Tibial nerve (tissue), 4 donors: ENCODE measurements around the gene NTM.

ENCODE experiments used
- EP300 ChIP-seq, 2 donors: sonication (generic); formaldehyde crosslinking; IDR thresholded peaks; one replicate each; pipeline ENCODE4 v1.6.1; 2017; ENCODE audit warnings: antibody characterized with exemption in 2 of 2, mild to moderate bottlenecking in 1 of 2
- POLR2A ChIP-seq, 2 donors: fragments of 450-650 bp; IDR thresholded peaks; one replicate each; pipeline ENCODE4 v1.6.1; 2017; ENCODE audit warnings: antibody characterized with exemption in 2 of 2, mild to moderate bottlenecking in 2 of 2, moderate library complexity in 2 of 2
- TF ChIP-seq, protein P1 (sequence below), 5 experiments: fragments of 200-600 bp in 3 of 5; fragments of 450-650 bp in 2 of 5; sonication (generic) in 3 of 5; IDR thresholded peaks; one replicate each; pipeline ENCODE4 v1.5.1; 2016 to 2019; ENCODE audit warnings: antibody characterized with exemption in 5 of 5, mild to moderate bottlenecking in 3 of 5, moderate library complexity in 2 of 5

DNA sequence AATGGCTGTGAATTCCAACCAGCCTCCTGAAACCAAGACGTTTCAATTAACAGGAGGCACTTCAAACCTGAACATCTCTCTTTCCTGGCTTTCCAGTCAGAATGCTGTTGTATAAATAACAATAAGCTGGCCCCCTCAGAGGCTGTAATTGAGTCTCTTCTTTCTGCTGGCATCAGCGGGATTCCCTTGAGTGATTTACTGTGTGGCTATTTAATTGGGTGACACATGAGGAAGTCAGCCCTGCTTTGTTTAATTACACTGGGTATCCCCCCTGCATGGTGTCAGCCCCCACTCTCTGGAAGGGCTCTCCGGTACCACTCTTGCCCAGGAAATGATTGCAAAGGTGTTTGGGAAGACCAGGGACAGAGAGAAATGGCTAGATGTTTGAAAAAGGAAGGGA lies 101.6 kb downstream of the NTM start:
- TF ChIP-seq, protein P1, sequence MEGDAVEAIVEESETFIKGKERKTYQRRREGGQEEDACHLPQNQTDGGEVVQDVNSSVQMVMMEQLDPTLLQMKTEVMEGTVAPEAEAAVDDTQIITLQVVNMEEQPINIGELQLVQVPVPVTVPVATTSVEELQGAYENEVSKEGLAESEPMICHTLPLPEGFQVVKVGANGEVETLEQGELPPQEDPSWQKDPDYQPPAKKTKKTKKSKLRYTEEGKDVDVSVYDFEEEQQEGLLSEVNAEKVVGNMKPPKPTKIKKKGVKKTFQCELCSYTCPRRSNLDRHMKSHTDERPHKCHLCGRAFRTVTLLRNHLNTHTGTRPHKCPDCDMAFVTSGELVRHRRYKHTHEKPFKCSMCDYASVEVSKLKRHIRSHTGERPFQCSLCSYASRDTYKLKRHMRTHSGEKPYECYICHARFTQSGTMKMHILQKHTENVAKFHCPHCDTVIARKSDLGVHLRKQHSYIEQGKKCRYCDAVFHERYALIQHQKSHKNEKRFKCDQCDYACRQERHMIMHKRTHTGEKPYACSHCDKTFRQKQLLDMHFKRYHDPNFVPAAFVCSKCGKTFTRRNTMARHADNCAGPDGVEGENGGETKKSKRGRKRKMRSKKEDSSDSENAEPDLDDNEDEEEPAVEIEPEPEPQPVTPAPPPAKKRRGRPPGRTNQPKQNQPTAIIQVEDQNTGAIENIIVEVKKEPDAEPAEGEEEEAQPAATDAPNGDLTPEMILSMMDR (IDR thresholded peaks at IDR 0.05): no peak
- TF ChIP-seq POLR2A (IDR thresholded peaks at IDR 0.05) (no peak), EP300 (IDR thresholded peaks at IDR 0.05) (no peak)
